ENCODE measurements around the gene STARD8.

STARD8 gene

DNA sequence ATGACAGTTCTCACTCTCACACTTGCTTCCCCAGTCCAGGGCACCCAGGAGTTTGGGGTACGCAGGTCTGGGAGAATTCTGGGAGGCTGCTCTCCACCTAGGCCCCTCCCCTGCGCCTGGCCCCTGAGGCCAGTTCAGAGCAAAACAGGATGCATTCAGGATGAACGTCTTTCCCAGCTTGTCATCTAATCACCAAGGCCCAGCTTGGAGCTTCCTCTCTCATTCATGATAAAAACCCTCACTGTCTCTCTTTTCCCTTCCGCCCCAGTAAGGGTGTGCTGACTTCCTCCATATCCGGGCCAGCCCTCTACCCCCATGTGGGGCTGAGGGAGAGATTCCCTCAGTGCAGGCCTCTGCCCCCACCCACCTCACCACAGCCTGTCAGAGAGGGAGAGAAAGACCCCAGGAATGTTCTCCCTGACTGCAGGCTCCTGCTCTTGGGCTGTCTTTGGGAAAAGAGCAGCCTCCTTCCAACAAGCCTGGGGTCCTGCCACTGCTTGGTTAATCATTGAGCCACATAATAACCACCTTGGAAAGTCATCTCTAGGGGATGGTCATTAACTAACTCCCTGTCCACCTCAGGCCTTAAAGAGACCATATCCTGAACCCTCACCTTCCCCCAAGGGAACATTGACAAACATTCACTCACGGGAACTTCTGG lies 50.1 kb downstream of the STARD8 start:
- H3K4me3 ChIP-seq (ENCODE audit: low read depth in 1 of 2, low read length in 2 of 2): no peak overlapping the region
- H3K27ac ChIP-seq (ENCODE audit: low read depth, low read length): no peak overlapping the region
- H3K27me3 ChIP-seq (ENCODE audit: control insufficient read depth in 1 of 2, insufficient read depth in 2 of 2, low read length in 2 of 2): no peaks in the 10 kb centered on the region
- H3K36me3 ChIP-seq (ENCODE audit: control insufficient read depth in 1 of 2, insufficient read depth in 2 of 2, low read length in 2 of 2): no peaks in the 10 kb centered on the region
- H3K9ac ChIP-seq (ENCODE audit: low read depth in 1 of 2, low read length in 2 of 2): no peak overlapping the region
- no peaks in the 10 kb centered on the region for H3K4me1 ChIP-seq (ENCODE audit: control insufficient read depth in 1 of 2, insufficient read depth in 2 of 2, low read length in 2 of 2)
- H3K9me3 ChIP-seq (ENCODE audit: control insufficient read depth in 1 of 2, low read length in 2 of 2): no peaks in the 10 kb centered on the region

DNA sequence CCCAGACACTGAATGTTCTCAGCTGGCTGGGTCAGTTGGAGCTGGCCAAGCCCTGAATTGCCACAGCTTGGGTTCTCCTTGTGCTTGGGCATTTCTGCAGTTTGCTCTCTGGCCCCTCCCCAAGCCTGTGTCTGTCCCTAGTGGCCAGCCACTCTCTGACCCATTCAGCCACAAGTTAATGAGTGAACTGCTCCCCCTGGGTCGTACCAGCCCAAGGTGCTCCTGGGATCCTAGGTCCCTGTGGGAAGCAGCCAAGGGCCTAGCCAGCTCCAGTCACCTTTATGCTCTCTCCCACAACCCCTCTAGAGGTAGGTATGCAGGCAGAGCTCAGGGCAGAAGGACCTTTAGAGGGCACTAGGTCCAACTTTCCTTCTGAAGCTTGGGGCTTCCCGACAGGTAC lies 51.5 kb downstream of the STARD8 start:
- Histone ChIP-seq H3K9me3 (ENCODE audit: control insufficient read depth in 1 of 2, low read length in 2 of 2) (no peaks in the 10 kb centered on the region), H3K9ac (ENCODE audit: low read depth in 1 of 2, low read length in 2 of 2) (no peak overlapping the region), H3K27me3 (ENCODE audit: control insufficient read depth in 1 of 2, insufficient read depth in 2 of 2, low read length in 2 of 2) (no peaks in the 10 kb centered on the region), H3K4me3 (ENCODE audit: low read depth in 1 of 2, low read length in 2 of 2) (no peak overlapping the region), H3K27ac (ENCODE audit: low read depth, low read length) (no peak overlapping the region), H3K36me3 (ENCODE audit: control insufficient read depth in 1 of 2, insufficient read depth in 2 of 2, low read length in 2 of 2) (no peaks in the 10 kb centered on the region), H3K4me1 (ENCODE audit: control insufficient read depth in 1 of 2, insufficient read depth in 2 of 2, low read length in 2 of 2) (peaks cover 7 to 8% of the 10 kb centered on the region in 2 donors)

DNA sequence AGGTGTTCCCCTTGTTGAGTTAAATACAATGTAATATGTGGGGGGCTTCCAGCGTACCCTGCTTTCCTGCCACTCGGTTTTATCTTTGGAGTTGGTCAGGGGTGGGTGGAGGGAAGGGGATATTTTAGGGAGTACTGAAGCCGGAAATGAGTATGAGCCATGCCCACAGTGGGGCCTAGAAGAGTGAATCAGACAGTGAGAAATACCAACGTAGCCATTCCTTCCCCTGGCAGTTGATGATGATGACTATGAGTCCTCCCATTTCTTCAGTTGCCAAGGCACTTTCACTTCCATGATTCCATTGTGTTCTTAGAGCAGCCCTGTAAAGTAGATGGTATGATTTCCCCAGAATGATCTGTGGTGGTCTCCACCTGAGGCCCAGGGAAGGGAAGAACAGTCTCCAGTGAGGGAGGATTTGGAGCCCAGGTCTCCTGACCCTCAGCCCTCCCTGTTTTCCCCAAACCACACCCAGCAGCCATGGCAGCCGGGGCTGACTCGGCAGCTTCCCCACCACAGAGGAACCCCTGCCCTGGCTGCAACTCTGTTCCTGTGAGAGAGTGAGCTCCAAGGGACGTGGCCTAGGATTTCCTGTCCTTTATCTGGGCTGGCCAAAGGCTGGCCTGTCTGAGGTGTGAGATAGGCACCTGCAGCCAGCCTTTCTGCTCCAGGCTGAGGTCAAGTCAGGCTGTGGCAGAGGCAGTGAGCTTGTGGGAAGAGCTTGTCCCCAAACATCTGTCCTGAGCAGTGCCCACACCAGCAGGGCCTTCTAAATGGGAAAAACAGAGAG lies 52.7 kb downstream of the STARD8 start:
- H3K27ac ChIP-seq (ENCODE audit: low read depth, low read length): no peak overlapping the region
- H3K9ac ChIP-seq (ENCODE audit: low read depth in 1 of 2, low read length in 2 of 2): no peak overlapping the region
- no peaks in the 10 kb centered on the region for H3K27me3 ChIP-seq (ENCODE audit: control insufficient read depth in 1 of 2, insufficient read depth in 2 of 2, low read length in 2 of 2)
- no peaks in the 10 kb centered on the region for H3K36me3 ChIP-seq (ENCODE audit: control insufficient read depth in 1 of 2, insufficient read depth in 2 of 2, low read length in 2 of 2)
- H3K4me1 ChIP-seq (ENCODE audit: control insufficient read depth in 1 of 2, insufficient read depth in 2 of 2, low read length in 2 of 2): peaks cover 7 to 8% of the 10 kb centered on the region in 2 donors
- H3K9me3 ChIP-seq (ENCODE audit: control insufficient read depth in 1 of 2, low read length in 2 of 2): no peaks in the 10 kb centered on the region
- H3K4me3 ChIP-seq (ENCODE audit: low read depth in 1 of 2, low read length in 2 of 2): no peak overlapping the region

DNA sequence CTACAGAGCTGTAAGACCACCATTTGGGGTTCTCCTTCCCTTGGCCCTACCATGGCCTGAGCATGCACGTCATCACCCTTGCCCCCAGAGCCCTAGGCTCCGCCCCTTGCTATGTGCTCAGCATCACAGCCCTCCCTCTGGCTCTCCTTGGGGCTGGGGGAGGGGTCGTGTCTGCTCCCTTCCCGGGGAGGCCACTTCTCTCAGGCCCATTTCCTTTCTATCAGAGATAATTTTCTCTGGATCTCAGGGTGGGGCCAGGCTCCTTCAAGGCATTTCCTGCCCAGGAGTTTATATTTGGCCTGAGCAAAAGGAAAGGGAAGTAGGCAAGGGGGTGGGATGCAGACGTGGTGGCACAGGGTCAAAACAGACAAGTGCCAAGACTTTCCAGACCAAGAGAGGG lies 55.9 kb downstream of the STARD8 start:
- Histone ChIP-seq H3K4me1 (ENCODE audit: control insufficient read depth in 1 of 2, insufficient read depth in 2 of 2, low read length in 2 of 2) (peaks cover 7 to 8% of the 10 kb centered on the region in 2 donors), H3K4me3 (ENCODE audit: low read depth in 1 of 2, low read length in 2 of 2) (no peak overlapping the region), H3K36me3 (ENCODE audit: control insufficient read depth in 1 of 2, insufficient read depth in 2 of 2, low read length in 2 of 2) (no peaks in the 10 kb centered on the region), H3K9me3 (ENCODE audit: control insufficient read depth in 1 of 2, low read length in 2 of 2) (no peaks in the 10 kb centered on the region), H3K9ac (ENCODE audit: low read depth in 1 of 2, low read length in 2 of 2) (no peak overlapping the region), H3K27me3 (ENCODE audit: control insufficient read depth in 1 of 2, insufficient read depth in 2 of 2, low read length in 2 of 2) (no peaks in the 10 kb centered on the region), H3K27ac (ENCODE audit: low read depth, low read length) (no peak overlapping the region)

DNA sequence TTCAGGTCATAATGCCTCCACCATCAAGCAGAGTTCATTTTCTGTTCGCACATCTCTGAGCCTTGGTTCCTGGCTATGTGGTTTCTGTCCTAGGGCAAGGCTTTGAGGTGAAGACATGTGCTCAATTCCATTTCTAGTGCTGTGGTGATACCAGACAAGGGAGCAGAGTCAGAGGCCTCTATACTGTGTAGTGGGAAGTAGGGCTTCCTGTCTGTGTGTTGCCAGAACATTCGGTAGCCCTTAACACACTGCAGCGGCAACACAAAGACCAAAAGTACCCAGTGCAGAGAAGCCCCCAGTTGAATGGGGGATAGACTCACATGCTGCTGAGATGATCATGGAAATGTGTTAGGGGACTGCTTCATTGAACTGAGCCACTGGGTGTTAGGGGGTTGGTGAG lies 56.4 kb downstream of the STARD8 start:
- H3K4me1 ChIP-seq (ENCODE audit: control insufficient read depth in 1 of 2, insufficient read depth in 2 of 2, low read length in 2 of 2): peaks cover 7 to 8% of the 10 kb centered on the region in 2 donors
- H3K27me3 ChIP-seq (ENCODE audit: control insufficient read depth in 1 of 2, insufficient read depth in 2 of 2, low read length in 2 of 2): no peaks in the 10 kb centered on the region
- no peaks in the 10 kb centered on the region for H3K9me3 ChIP-seq (ENCODE audit: control insufficient read depth in 1 of 2, low read length in 2 of 2)
- no peaks in the 10 kb centered on the region for H3K36me3 ChIP-seq (ENCODE audit: control insufficient read depth in 1 of 2, insufficient read depth in 2 of 2, low read length in 2 of 2)
- no peak overlapping the region for H3K4me3 ChIP-seq (ENCODE audit: low read depth in 1 of 2, low read length in 2 of 2)
- H3K9ac ChIP-seq (ENCODE audit: low read depth in 1 of 2, low read length in 2 of 2): no peak overlapping the region
- no peak overlapping the region for H3K27ac ChIP-seq (ENCODE audit: low read depth, low read length)

DNA sequence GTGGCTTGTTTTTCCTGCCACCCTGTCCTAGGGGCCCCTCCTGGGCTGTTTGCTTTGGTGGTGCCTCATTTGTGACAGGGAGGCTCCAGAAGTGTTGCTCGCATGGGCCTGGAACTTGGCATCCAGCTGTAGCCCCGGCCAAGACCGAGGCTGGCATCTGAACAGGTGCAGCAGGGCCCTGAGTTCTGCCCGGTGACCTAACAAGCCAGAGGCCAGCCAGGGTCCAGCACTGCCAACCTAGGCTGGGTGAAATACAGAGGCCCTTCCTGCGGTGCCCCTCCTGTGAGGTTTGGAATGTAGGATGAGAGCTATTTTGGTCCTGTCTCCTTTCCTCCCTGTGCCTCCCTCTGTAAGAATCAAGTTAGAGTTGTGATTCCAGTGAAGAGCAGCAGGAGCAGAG lies 58.5 kb downstream of the STARD8 start:
- no peak overlapping the region for H3K27ac ChIP-seq (ENCODE audit: low read depth, low read length)
- H3K36me3 ChIP-seq (ENCODE audit: control insufficient read depth in 1 of 2, insufficient read depth in 2 of 2, low read length in 2 of 2): no peaks in the 10 kb centered on the region
- peaks cover 7 to 8% of the 10 kb centered on the region in 2 donors for H3K4me1 ChIP-seq (ENCODE audit: control insufficient read depth in 1 of 2, insufficient read depth in 2 of 2, low read length in 2 of 2)
- H3K9me3 ChIP-seq (ENCODE audit: control insufficient read depth in 1 of 2, low read length in 2 of 2): no peaks in the 10 kb centered on the region
- H3K9ac ChIP-seq (ENCODE audit: low read depth in 1 of 2, low read length in 2 of 2): no peak overlapping the region
- no peak overlapping the region for H3K4me3 ChIP-seq (ENCODE audit: low read depth in 1 of 2, low read length in 2 of 2)
- H3K27me3 ChIP-seq (ENCODE audit: control insufficient read depth in 1 of 2, insufficient read depth in 2 of 2, low read length in 2 of 2): no peaks in the 10 kb centered on the region

DNA sequence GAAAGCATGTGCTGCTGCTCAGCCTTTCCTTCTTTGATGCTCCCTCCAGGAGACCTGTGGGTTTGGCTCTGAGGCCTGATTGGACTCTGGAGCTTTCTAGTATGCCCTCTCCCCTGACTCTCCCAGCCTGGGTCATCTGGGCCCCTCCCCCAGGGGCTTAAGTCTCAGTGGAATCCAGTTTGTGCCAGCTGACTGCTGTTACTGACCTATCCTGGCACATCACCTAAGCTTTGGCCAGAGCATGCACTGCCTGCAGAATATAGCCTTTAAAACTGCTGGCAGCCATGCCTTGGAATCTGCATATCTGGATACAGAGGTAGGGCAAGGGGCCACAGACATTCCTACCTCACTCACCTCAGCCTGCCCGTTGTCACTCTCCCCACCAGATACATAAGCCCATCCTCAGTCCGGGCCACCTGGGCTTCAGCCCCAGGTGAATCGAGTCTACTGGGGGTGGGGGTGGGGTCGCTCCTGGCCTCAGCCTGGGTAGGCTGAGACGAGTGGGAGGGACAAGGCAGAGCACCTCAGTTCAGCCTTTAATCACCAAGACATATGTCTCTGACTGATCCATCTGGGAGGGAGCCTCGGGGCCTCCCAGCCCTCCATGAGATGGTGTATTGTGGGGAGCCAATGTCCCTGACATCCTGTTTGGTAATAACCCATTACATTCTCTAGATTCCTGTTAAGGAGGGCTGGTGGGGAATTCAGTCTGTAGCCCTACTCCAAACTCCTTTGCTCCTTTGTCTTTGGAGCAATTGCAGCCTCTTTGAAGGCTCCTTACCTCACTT lies 61.2 kb downstream of the STARD8 start:
- Histone ChIP-seq H3K27ac (ENCODE audit: low read depth, low read length) (no peak overlapping the region), H3K9me3 (ENCODE audit: control insufficient read depth in 1 of 2, low read length in 2 of 2) (no peaks in the 10 kb centered on the region), H3K4me3 (ENCODE audit: low read depth in 1 of 2, low read length in 2 of 2) (no peak overlapping the region), H3K36me3 (ENCODE audit: control insufficient read depth in 1 of 2, insufficient read depth in 2 of 2, low read length in 2 of 2) (no peaks in the 10 kb centered on the region), H3K9ac (ENCODE audit: low read depth in 1 of 2, low read length in 2 of 2) (no peak overlapping the region), H3K27me3 (ENCODE audit: control insufficient read depth in 1 of 2, insufficient read depth in 2 of 2, low read length in 2 of 2) (no peaks in the 10 kb centered on the region), H3K4me1 (ENCODE audit: control insufficient read depth in 1 of 2, insufficient read depth in 2 of 2, low read length in 2 of 2) (peaks cover 0 to 2% of the 10 kb centered on the region in 2 donors)

DNA sequence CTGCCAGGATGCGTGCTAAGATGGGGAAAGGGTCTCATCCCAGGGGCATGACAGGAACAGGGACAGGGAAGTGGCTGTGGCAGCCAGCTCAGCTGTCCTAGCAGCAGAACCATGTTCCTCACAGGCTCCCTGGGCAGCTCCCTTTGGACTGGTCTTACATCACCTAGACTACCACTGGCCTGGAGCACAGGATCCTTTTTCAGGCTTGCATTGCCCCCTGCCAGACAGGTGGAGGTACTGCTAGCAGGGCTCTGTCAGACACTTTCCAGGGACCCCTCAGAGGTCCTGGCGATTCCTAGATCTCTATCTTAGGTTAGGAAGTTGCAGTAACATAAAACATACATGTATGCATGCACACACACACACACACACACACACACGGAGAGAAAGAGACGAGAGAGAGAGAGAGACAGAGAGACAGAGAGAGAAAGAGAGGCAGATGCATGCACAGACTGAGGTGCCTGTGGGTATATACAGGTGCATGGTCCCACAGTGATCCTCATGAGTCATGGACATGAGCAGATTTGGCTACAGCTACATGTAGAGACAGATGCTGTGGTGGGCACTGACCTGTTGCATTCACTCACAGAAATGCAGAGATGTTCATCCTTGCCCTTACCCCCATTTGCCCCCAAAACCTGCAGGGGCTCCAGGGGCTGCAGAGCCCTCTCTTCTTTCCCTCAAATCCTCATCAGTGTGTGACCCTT lies 63.6 kb downstream of the STARD8 start:
- H3K36me3 ChIP-seq (ENCODE audit: control insufficient read depth in 1 of 2, insufficient read depth in 2 of 2, low read length in 2 of 2): no peaks in the 10 kb centered on the region
- H3K9ac ChIP-seq (ENCODE audit: low read depth in 1 of 2, low read length in 2 of 2): no peak overlapping the region
- H3K4me1 ChIP-seq (ENCODE audit: control insufficient read depth in 1 of 2, insufficient read depth in 2 of 2, low read length in 2 of 2): no peaks in the 10 kb centered on the region
- H3K9me3 ChIP-seq (ENCODE audit: control insufficient read depth in 1 of 2, low read length in 2 of 2): no peaks in the 10 kb centered on the region
- H3K27ac ChIP-seq (ENCODE audit: low read depth, low read length): no peak overlapping the region
- no peak overlapping the region for H3K4me3 ChIP-seq (ENCODE audit: low read depth in 1 of 2, low read length in 2 of 2)
- no peaks in the 10 kb centered on the region for H3K27me3 ChIP-seq (ENCODE audit: control insufficient read depth in 1 of 2, insufficient read depth in 2 of 2, low read length in 2 of 2)

DNA sequence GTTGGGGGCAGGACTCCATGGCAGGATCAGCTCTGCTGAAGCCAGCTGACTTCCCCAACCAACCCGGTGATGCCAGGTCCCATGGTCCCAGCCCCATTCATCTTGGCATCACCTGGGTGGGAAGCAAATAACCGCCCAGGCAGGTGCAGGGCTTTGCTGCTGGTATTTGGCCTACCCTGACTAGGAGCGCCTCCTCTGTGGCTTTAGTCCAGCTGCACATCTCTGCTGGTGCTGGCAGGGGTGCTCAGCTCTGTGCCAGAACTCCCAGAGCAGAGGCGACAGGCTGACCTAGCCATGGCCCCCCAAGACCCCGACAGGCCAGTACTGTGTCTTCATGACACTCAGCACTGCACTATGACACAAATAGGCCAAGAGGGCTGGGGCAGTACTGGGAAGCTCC lies 64.4 kb downstream of the STARD8 start:
- Histone ChIP-seq H3K27ac (ENCODE audit: low read depth, low read length) (no peak overlapping the region), H3K9ac (ENCODE audit: low read depth in 1 of 2, low read length in 2 of 2) (no peak overlapping the region), H3K36me3 (ENCODE audit: control insufficient read depth in 1 of 2, insufficient read depth in 2 of 2, low read length in 2 of 2) (no peaks in the 10 kb centered on the region), H3K4me3 (ENCODE audit: low read depth in 1 of 2, low read length in 2 of 2) (no peak overlapping the region), H3K27me3 (ENCODE audit: control insufficient read depth in 1 of 2, insufficient read depth in 2 of 2, low read length in 2 of 2) (no peaks in the 10 kb centered on the region), H3K4me1 (ENCODE audit: control insufficient read depth in 1 of 2, insufficient read depth in 2 of 2, low read length in 2 of 2) (no peaks in the 10 kb centered on the region), H3K9me3 (ENCODE audit: control insufficient read depth in 1 of 2, low read length in 2 of 2) (no peaks in the 10 kb centered on the region)
